Measurements from ENCODE around the gene SCAP.

Gene SCAP

DNA sequence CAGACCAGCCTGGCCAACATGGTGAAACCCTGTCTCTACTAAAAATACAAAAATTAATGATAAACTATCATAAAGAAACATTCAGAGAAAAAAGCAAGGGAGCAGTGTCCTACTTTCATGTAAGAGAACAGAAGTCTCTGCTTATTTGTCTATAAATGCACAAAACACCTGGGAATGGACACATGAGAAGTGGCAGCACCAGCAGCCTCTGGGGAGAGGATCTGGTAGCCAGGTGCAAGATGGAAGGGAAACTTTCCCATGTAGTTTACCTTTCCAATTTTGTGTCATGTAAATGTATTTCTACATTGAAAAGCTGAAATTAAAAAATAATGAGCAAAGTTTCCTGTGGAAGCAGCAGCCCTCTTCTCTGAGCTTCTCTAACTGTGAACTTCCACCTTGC, 18.8 kb downstream of the SCAP start:
- TF ChIP-seq HOXD13 (CRISPR knock-in tag; IDR thresholded peaks at IDR 0.05; ENCODE audit: borderline replicate concordance) (no peak), ZNF266 (tag by site-specific recombination; IDR thresholded peaks at IDR 0.05; ENCODE audit: low read depth) (no peak), ZNF311 (tag by site-specific recombination; IDR thresholded peaks at IDR 0.05; ENCODE audit: borderline replicate concordance) (no peak), ZNF423 (tag by site-specific recombination; IDR thresholded peaks at IDR 0.05) (no peak), ZFP37 (tag by site-specific recombination; IDR thresholded peaks at IDR 0.05) (no peak), OVOL3 (tag by site-specific recombination; IDR thresholded peaks at IDR 0.05) (no peak)
- TF ChIP-seq, protein P1, sequence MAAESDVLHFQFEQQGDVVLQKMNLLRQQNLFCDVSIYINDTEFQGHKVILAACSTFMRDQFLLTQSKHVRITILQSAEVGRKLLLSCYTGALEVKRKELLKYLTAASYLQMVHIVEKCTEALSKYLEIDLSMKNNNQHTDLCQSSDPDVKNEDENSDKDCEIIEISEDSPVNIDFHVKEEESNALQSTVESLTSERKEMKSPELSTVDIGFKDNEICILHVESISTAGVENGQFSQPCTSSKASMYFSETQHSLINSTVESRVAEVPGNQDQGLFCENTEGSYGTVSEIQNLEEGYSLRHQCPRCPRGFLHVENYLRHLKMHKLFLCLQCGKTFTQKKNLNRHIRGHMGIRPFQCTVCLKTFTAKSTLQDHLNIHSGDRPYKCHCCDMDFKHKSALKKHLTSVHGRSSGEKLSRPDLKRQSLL (tag by site-specific recombination; IDR thresholded peaks at IDR 0.05): no peak
- TF ChIP-seq, protein P2, sequence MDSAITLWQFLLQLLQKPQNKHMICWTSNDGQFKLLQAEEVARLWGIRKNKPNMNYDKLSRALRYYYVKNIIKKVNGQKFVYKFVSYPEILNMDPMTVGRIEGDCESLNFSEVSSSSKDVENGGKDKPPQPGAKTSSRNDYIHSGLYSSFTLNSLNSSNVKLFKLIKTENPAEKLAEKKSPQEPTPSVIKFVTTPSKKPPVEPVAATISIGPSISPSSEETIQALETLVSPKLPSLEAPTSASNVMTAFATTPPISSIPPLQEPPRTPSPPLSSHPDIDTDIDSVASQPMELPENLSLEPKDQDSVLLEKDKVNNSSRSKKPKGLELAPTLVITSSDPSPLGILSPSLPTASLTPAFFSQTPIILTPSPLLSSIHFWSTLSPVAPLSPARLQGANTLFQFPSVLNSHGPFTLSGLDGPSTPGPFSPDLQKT (IDR thresholded peaks at IDR 0.05; ENCODE audit: borderline replicate concordance, low read depth, low read length): no peak
- H3K27ac ChIP-seq (ENCODE audit: extremely low read depth, low read depth, low read length): no peak overlapping the region
- no peaks in the 10 kb centered on the region for H3K36me3 ChIP-seq (ENCODE audit: control insufficient read depth in 2 of 2, insufficient read depth in 1 of 2, low read length in 2 of 2)
- ChIA-PET CTCF (no interaction called here), POLR2A (no interaction called here)
- no peak overlapping the region for H3K4me3 ChIP-seq (ENCODE audit: low read depth, low read length)
- no peaks in the 10 kb centered on the region for H3K4me1 ChIP-seq (ENCODE audit: control insufficient read depth, insufficient read depth, low read length)
- no peaks in the 10 kb centered on the region for H3K9me3 ChIP-seq (ENCODE audit: control insufficient read depth, insufficient read depth, low read depth, low read length)

DNA sequence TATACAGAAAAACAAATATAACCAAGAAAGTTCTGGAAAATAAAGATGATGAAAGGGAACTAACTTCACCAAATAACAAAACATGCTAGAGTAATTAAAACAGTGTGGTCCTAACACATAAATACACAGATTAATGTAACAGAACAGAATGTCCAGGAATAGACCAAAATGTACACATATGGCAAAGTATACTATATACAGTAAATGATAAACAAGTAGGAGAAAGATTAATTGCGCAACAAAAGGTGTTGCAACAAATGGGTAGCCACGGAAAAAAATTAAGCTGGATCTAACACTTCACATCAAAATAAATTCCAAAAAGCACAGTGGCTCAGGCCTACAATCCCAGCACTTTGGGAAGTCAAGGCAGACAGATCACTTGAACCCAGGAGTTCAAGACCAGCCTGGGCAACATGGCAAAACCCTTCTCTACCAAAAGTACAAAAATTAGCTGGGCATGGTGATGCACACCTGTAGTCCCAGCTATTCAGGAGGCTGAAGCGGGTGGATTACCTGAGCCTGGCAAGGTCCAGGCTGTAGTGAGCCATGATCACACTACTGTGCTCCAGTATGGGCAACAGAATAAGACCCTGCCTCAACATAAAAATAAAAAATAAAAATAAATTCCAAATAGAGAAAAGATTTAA, 19.8 kb downstream of the SCAP start:
- no peaks in the 10 kb centered on the region for H3K9me3 ChIP-seq (ENCODE audit: control insufficient read depth, insufficient read depth, low read depth, low read length)
- H3K27ac ChIP-seq (ENCODE audit: extremely low read depth, low read depth, low read length): no peak overlapping the region
- H3K36me3 ChIP-seq (ENCODE audit: control insufficient read depth in 2 of 2, insufficient read depth in 1 of 2, low read length in 2 of 2): no peaks in the 10 kb centered on the region
- CTCF ChIA-PET: no interaction called here
- no peak overlapping the region for H3K4me3 ChIP-seq (ENCODE audit: low read depth, low read length)
- no peaks in the 10 kb centered on the region for H3K4me1 ChIP-seq (ENCODE audit: control insufficient read depth, insufficient read depth, low read length)
- POLR2A ChIA-PET: no interaction called here
- TF ChIP-seq SCRT2 (tag by site-specific recombination; IDR thresholded peaks at IDR 0.05): peak; percentile 43
- TF ChIP-seq ZNF132 (tag by site-specific recombination; IDR thresholded peaks at IDR 0.05; ENCODE audit: borderline replicate concordance): no peak

DNA sequence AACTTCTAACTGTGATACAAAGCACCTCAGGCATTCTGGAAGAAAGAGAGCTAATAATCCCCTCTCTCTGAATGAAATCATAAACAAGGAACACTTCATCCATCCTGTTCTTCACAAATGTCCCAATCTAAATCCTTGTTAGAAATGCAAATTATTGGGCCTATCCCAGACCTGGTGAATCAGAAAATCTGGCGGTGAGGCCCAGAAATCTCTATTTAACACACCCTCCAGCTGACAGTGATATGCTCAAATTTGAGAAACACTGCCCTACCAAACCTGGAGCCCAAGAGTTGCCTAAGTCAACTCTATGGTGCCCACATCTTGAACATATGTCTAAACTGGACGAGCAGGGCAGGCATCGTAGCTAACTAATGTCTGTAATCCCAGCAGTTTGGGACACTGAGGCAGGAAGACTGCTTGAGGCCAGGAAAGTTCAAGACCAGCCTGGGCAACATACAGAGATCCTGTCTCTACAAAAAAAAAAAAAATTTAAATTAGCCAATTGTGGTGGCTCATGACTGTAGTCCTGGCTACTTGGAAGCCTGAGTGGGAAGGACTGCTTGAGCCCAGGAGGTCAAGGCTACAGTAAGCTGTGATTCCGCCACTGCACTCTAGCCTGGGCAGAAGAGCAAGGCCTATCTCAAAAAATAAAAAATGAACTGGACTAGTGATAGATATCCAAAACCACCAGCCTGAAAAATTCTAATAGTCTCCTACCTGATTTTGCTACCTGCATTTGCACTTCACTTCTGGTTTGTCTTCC, 23.1 kb downstream of the SCAP start:
- Histone ChIP-seq H3K9me3 (ENCODE audit: control insufficient read depth, insufficient read depth, low read depth, low read length) (no peaks in the 10 kb centered on the region), H3K4me1 (ENCODE audit: control insufficient read depth, insufficient read depth, low read length) (no peaks in the 10 kb centered on the region), H3K4me3 (ENCODE audit: low read depth, low read length) (no peak overlapping the region), H3K36me3 (ENCODE audit: control insufficient read depth in 2 of 2, insufficient read depth in 1 of 2, low read length in 2 of 2) (no peaks in the 10 kb centered on the region), H3K27ac (ENCODE audit: extremely low read depth, low read depth, low read length) (no peak overlapping the region)
- CTCF ChIA-PET: interaction anchor here (0.7 kb wide), 1 partner anchor 83 kb away, joined by 4 read pairs; no protein-coding TSS in a partner anchor
- POLR2A ChIA-PET: no interaction called here
- TF ChIP-seq ZNF514 (tag by site-specific recombination; IDR thresholded peaks at IDR 0.05) (no peak), ZNF341 (tag by site-specific recombination; IDR thresholded peaks at IDR 0.05; ENCODE audit: low read depth) (no peak), ZNF830 (tag by site-specific recombination; IDR thresholded peaks at IDR 0.05; ENCODE audit: low read depth) (no peak), ZNF426 (tag by site-specific recombination; IDR thresholded peaks at IDR 0.05) (no peak), ZNF837 (tag by site-specific recombination; IDR thresholded peaks at IDR 0.05) (no peak), ZNF302 (tag by site-specific recombination; IDR thresholded peaks at IDR 0.05; ENCODE audit: low read depth) (no peak), IKZF3 (tag by site-specific recombination; IDR thresholded peaks at IDR 0.05) (no peak), KLF10 (tag by site-specific recombination; IDR thresholded peaks at IDR 0.05) (no peak), ZNF571 (tag by site-specific recombination; IDR thresholded peaks at IDR 0.05) (no peak), ZFHX2 (tag by site-specific recombination; conservative IDR thresholded peaks at IDR 0.05) (no peak), ZNF558 (tag by site-specific recombination; IDR thresholded peaks at IDR 0.05) (no peak), ZNF174 (tag by site-specific recombination; IDR thresholded peaks at IDR 0.05) (no peak), ZNF791 (tag by site-specific recombination; IDR thresholded peaks at IDR 0.05) (no peak)
- TF ChIP-seq, protein P3, sequence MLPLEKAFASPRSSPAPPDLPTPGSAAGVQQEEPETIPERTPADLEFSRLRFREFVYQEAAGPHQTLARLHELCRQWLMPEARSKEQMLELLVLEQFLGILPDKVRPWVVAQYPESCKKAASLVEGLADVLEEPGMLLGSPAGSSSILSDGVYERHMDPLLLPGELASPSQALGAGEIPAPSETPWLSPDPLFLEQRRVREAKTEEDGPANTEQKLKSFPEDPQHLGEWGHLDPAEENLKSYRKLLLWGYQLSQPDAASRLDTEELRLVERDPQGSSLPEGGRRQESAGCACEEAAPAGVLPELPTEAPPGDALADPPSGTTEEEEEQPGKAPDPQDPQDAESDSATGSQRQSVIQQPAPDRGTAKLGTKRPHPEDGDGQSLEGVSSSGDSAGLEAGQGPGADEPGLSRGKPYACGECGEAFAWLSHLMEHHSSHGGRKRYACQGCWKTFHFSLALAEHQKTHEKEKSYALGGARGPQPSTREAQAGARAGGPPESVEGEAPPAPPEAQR (tag by site-specific recombination; IDR thresholded peaks at IDR 0.05): no peak
- TF ChIP-seq, protein P4, sequence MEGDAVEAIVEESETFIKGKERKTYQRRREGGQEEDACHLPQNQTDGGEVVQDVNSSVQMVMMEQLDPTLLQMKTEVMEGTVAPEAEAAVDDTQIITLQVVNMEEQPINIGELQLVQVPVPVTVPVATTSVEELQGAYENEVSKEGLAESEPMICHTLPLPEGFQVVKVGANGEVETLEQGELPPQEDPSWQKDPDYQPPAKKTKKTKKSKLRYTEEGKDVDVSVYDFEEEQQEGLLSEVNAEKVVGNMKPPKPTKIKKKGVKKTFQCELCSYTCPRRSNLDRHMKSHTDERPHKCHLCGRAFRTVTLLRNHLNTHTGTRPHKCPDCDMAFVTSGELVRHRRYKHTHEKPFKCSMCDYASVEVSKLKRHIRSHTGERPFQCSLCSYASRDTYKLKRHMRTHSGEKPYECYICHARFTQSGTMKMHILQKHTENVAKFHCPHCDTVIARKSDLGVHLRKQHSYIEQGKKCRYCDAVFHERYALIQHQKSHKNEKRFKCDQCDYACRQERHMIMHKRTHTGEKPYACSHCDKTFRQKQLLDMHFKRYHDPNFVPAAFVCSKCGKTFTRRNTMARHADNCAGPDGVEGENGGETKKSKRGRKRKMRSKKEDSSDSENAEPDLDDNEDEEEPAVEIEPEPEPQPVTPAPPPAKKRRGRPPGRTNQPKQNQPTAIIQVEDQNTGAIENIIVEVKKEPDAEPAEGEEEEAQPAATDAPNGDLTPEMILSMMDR (tag by site-specific recombination; IDR thresholded peaks at IDR 0.05): no peak

Data from HEK293 (cell line).